ENCODE measurements around the gene VCL.

Gene VCL

GRCh38 chr10:74032900-74033655 is 35.2 kb downstream of the VCL start:
- no peak for DNase-seq (ENCODE audit: low read depth)
- H3K4me3 ChIP-seq (ENCODE audit: low read depth, low read length), result no peak overlapping the region

GRCh38 chr10:74033702-74034101 is 35.8 kb downstream of the VCL start:
- DNase-seq (ENCODE audit: low read depth), result no peak

DNA sequence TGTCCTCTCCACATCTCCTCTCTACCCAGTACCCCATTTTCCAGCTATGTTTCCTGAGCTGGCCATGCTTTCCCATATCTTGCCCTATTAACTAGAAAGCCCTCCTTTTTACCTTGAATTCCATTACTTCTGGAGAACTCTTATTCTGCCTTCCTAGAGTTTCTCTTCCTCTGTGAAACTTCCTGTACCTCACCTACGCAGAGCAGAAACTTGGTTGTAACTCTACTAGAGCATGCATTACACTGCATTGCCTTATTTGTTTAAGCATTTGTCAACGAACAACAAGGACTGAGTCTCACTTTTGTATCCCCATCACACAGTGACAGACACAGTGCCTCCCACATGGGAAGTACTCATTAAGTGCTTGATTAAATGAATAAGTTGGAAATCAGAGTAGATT is 36.4 kb downstream of the VCL start:
- no peak for DNase-seq (ENCODE audit: low read depth)

More at GRCh38 chr10:74033702-74034101, 35.8 kb downstream of the VCL start:
- no peak overlapping the region for H3K4me3 ChIP-seq (ENCODE audit: low read depth, low read length)

GRCh38 chr10:74035303-74035702 is 37.4 kb downstream of the VCL start:
- no peak overlapping the region for H3K4me3 ChIP-seq (ENCODE audit: low read depth, low read length)
- no peak for DNase-seq (ENCODE audit: low read depth)

More for the DNA sequence above, 36.4 kb downstream of the VCL start:
- no peak overlapping the region for H3K4me3 ChIP-seq (ENCODE audit: low read depth, low read length)

- no peak for DNase-seq (ENCODE audit: low read depth)
- no peak overlapping the region for H3K4me3 ChIP-seq (ENCODE audit: low read depth, low read length)
Measured at GRCh38 chr10:74036474-74036873, 38.6 kb downstream of the VCL start.

DNA sequence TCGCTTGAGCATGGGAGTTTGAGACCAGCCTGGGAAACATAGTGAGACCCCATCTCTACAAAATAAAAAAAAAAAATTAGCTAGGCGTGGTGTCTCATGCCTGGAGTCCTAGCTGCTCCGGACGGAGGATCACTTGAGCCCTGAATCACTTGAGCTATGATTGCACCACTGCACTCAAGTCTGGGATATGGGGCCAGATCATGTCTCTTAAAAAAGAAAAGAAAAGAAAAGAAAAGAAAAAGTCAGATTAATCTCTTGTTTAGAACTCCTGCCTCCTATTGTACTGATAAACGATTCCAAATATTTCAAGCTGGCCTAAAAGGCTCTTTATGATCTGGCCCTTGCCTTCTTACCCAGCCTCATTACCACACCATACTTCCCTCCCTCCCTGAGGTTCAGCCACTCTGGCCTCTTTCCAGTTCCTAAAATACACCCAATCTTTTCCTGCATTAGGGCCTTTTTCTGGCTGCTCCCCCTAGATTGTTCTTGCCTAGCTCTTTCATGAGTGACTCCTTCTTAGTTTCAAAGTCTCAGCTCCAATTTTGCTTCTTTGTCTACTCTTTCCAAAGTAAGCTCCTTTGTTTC is 41.7 kb downstream of the VCL start:
- no peak overlapping the region for H3K4me3 ChIP-seq (ENCODE audit: low read depth, low read length)
- peak; percentile 33 for DNase-seq (ENCODE audit: low read depth)

GRCh38 chr10:74040200-74041126 is 42.5 kb downstream of the VCL start:
- H3K4me3 ChIP-seq (ENCODE audit: low read depth, low read length), result no peak overlapping the region
- DNase-seq (ENCODE audit: low read depth), result no peak

DNA sequence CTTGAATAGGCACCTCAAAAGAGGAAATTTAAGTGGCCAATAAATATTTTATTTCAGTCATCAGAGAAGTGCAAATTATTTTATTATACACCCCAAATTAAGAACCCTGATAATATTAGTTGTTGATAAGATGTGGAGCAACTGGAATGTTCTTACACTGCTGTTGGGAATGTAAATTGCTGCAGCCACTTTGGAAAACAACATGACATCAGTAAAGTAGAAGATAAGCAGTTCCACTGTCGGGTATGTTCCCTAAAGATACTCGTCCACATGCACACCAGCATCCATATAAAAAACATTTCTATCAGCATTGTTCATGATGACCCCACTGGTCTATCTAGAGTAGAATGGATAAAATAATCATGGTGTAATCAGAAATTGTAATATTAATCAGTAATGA is 46.5 kb downstream of the VCL start:
- no peak for DNase-seq (ENCODE audit: low read depth)
- H3K4me3 ChIP-seq (ENCODE audit: low read depth, low read length), result no peak overlapping the region

DNA sequence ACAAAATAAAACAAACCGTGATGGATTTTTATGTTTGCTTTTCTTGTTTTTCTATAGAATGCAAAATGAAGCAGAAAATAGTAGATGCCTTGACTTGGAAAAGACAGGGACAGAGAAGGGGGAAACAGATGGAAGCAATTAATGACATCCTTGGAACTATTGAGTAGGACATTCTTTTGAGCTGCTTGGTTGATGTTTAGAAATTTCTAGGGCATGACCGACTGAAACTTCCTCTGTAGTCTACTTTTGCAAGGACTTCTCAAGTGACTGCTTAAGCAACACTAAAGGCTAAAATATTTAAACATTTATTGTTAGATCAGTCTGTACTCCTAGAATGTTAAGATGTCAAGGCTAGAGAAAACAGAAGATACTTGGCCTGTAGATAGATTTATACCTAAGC is 49.4 kb downstream of the VCL start:
- H3K4me3 ChIP-seq (ENCODE audit: low read depth, low read length), result no peak overlapping the region

DNA sequence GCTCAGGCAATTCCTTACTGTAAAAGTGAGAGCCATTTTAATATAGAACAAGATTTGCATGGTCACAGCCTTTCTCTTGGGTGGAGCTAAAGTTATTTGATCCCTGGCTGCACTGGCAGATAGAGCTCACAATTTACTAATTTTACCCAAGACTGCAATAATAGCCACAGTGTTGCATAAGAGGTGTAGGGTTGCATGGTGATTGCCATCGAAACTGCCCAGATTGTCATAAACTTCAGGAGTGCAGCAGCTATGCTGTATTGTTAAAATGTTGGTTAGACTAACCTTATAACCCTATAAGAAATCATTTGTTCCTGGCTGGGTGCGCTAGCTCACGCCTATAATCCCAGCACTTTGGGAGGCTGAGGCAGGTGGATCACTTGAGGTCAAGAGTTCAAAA is 50.0 kb downstream of the VCL start:
- no peak overlapping the region for H3K4me3 ChIP-seq (ENCODE audit: low read depth, low read length)
- no peak for DNase-seq (ENCODE audit: low read depth)

More for the DNA sequence above, 49.4 kb downstream of the VCL start:
- peak; percentile 73 for DNase-seq (ENCODE audit: low read depth)

GRCh38 chr10:74048433-74048832 is 50.5 kb downstream of the VCL start:
- H3K4me3 ChIP-seq (ENCODE audit: low read depth, low read length), result no peak overlapping the region
- DNase-seq (ENCODE audit: low read depth), result no peak

GRCh38 chr10:74049955-74050354 is 52.0 kb downstream of the VCL start:
- no peak for DNase-seq (ENCODE audit: low read depth)

GRCh38 chr10:74050653-74051052 is 52.7 kb downstream of the VCL start:
- DNase-seq (ENCODE audit: low read depth), result no peak
- H3K4me3 ChIP-seq (ENCODE audit: low read depth, low read length), result no peak overlapping the region

More at GRCh38 chr10:74049955-74050354, 52.0 kb downstream of the VCL start:
- H3K4me3 ChIP-seq (ENCODE audit: low read depth, low read length), result no peak overlapping the region

DNA sequence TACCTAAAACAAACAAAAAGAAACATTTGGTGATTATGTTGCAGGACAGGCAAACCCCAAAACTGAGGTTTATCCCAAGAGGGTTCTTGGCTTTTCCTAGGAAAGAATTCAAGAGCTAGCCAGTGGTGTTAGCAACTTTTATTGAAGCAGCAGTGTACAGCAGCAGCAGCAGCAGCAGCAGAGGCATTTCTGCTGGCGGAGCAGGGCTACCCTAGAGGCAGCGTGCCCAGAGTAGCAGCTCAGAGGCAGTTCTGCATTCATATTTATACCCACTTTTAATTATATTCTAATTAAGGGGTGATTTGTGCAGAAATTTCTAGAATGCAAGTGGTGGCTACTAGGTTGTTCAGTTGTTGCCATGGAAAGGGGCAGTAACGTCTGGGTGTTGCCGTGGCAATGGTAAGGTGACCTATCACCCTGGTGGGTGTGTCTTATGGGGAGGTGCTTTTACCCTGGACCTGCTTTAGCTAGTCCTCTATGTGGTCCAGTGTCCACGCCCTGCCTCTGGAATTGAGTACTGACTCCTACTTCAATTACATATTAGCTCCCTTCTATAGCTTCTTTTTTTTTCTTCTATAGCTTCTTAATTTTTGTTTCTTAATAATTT is 53.9 kb downstream of the VCL start:
- no peak for DNase-seq (ENCODE audit: low read depth)
- no peak overlapping the region for H3K4me3 ChIP-seq (ENCODE audit: low read depth, low read length)

- no peak for DNase-seq (ENCODE audit: low read depth)
- H3K4me3 ChIP-seq (ENCODE audit: low read depth, low read length), result no peak overlapping the region
Measured at GRCh38 chr10:74052994-74053393, 55.1 kb downstream of the VCL start.

- DNase-seq (ENCODE audit: low read depth), result no peak
- H3K4me3 ChIP-seq (ENCODE audit: low read depth, low read length), result no peak overlapping the region
Measured at GRCh38 chr10:74055383-74056049, 57.6 kb downstream of the VCL start.

- no peak overlapping the region for H3K4me3 ChIP-seq (ENCODE audit: low read depth, low read length)
- DNase-seq (ENCODE audit: low read depth), result no peak
Measured at GRCh38 chr10:74056050-74056818, 58.3 kb downstream of the VCL start.

DNA sequence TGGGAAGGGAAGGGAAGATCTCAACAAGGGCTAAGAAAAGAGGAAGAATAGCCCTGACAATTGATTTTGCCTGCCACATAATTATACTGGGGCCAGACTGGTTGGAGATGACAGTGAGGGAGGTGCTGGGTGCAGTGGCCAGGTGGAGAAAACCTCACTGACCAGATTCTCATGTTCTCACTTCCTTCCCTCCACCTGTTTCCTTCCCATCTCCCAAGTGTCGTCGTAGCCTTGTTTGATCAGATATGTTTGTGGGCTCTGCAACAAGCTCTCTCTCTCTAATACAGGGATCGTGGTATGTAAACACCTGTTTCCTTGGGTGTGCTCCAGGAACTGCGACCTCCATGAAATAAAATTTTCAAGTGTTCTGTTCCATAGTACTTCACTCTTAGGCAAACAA is 60.2 kb downstream of the VCL start:
- H3K4me3 ChIP-seq (ENCODE audit: low read depth, low read length), result no peak overlapping the region

GRCh38 chr10:74058658-74059057 is 60.7 kb downstream of the VCL start:
- no peak for DNase-seq (ENCODE audit: low read depth)
- no peak overlapping the region for H3K4me3 ChIP-seq (ENCODE audit: low read depth, low read length)

More for the DNA sequence above, 60.2 kb downstream of the VCL start:
- no peak for DNase-seq (ENCODE audit: low read depth)
